Activated CD4-positive, alpha-beta T cell treated with anti-CD3 and anti-CD28 coated beads for 48 hours (primary cell): Measurements from ENCODE around the gene POP7.

ENCODE experiments used
- DNase-seq: peaks from one replicate; pipeline ENCODE4 v3.0.0-alpha.2; 2020

The POP7 gene

DNA sequence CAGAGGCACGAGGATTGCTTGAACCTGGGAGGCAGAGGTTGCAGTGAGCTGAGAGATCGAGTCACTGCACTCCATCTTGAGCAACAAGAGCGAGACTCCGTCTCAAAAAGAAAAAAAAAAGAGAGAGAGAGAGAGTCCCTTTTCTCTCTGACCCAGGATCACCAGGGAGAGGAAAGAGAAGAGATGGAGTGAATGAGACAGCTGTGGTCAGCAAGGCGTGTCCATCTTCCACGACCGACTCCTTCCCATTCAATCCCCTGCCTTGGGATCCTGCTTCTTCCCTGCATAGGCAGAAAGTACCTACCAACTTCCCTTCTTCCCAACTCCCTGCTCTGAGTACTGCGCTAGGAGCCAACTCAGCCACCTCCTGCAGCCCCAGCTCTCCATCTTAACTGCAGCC is 22.3 kb downstream of the POP7 start:
- DNase-seq, result no peak

DNA sequence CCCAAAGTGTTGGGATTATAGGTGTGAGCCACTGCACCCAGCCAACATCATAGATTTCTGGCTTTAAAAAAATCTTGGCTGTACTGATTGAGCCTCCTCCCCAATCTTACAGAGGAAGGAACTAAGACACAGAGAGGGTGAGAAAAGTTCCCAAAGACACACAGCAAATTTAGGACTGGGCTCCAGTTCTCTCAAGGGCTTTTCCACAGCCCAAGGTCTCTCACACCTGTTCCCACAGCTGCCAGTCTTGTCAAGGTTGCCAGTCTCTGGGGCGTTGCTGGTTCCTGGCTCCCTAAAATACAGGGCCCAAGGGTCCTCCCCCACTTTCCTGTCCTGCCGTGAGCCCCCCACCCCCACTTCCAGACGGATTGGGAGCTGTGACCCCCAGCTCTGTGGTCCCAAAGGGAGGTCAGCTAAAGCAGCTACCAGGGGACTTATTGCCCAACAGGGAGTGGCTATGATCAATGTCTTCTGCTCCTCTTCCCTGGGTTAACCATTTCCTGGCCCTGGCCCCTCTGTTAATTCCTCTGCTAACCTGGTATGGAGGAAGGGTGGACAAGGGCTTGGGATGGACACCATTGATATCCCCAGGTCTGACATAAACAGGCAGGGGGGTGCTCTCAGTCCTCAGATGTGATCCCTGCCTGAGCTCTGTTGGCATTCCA is 24.3 kb downstream of the POP7 start:
- DNase-seq, result no peak

DNA sequence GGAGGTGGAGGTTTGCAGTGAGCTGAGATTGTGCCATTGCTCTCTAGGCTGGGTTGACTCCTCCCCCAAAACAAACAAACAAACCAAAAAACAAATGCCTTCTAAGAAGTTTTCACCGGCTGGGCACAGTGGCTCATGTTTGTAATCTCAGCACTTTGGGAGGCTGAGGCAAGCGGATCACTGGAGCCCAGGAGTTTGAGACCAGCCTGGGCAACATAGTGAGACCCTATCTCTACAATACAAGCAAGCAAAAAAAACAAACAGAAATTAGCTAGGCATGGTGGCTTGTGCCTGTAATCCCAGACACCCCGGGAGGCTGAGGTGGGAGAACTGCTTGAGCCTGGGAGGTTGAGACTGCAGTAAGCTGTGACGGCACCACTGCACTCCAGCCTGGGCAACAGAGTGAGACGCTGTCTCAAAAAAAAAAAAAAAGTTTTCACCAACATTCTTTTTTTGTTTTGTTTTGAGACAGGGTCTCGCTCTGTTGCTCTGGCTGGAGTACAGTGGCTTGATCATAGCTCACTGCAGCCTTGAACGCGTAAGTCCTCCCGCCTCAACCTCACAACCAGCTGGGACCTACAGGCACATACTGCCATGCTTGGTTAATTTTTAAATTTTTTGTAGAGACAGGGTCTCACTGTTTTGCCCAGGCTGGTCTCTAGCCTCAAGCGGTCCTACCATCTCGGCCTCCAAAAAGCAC is 26.2 kb downstream of the POP7 start:
- no peak for DNase-seq

DNA sequence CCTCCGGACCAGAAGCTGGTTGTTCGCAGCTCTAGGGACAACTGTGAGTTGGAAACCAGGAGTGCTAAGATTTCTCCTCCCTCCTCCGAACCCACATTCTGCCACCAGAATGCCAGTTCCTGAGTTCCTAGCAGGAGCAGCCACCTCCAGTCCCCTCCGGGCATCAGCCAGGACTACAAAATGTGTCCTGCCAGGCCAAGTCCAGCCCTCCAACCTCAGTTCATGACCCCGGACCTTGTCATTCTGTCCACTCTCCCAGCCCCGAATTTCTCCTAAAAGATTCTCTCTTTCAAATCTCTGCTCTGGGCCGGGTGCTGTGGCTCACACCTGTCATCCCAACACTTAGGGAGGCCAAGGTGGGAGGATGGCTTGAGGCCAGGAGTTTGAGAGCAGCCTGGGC is 29.8 kb downstream of the POP7 start:
- no peak for DNase-seq

DNA sequence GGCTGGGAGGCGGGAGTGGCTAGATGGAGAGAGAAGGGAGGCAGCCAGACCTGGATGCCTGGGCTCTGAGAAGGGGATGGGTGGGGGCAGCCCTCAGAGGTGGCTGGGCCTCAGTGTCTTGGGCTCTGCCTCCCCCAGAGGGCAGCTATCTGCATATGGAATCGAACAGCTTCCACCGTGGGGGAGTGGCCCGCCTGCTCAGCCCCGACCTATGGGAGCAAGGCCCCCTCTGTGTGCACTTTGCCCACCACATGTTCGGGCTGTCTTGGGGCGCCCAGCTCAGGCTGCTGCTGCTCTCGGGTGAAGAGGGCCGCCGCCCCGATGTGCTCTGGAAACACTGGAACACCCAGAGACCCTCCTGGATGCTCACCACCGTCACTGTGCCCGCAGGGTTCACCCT is 30.8 kb downstream of the POP7 start:
- DNase-seq, result no peak

DNA sequence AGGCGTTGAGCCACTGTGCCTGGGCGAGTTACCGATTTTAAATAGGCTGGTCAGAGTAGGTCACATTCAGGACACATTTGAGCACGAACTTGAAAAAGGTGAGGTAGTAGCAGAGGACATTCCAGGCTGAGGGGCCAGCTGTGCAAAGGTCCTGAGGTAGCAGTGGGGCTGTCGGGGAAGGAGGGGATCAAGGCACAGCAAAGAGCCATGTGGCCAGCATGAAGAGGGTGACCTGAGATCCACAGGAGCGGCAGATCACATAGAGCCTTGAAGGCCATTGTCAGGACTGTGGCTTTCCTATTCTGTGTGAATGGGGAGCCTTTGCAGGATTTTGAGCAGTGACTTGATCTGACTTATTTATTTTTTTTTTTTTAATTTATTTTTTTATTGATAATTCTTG is 34.0 kb downstream of the POP7 start:
- DNase-seq, result no peak

DNA sequence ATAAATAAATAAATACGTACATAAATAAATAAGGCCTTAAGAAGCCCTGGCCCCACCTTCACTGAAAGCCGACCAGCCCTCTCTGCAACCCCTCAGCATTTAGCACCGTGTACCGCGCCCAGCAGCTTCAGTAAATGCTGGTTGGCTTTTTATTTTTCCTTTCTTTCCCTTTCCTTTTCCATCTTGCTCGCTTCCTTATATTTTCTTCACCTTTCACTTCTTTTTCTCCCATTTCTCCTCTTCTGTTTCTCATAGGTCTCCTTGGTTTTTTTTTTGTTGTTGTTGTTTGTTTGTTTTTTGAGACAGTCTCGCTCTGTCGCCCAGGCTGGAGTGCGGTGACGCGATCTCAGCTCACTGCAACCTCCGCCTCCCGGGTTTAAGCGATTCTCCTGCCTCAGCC is 38.7 kb downstream of the POP7 start:
- no peak for DNase-seq

DNA sequence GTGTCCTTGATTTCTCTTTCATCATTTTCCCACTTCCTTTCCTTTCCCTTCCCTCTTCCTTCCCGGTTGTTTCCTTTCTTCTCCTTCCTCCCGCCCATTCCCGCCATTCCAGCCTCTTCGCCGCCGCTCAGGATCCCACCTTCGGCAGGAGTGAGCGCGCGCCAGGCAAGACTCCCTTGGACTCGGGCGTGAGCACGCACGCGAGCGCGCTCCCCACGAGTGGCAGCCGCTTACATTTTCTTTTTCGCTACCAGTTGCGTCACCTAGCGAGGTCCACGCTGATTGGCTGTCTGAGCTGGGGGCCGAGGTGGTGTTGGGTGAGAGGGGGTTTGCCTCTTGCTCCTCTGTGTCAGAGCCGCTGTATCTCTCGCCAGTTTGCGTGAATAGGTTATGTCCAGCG is 39.3 kb downstream of the POP7 start:
- DNase-seq, result no peak

DNA sequence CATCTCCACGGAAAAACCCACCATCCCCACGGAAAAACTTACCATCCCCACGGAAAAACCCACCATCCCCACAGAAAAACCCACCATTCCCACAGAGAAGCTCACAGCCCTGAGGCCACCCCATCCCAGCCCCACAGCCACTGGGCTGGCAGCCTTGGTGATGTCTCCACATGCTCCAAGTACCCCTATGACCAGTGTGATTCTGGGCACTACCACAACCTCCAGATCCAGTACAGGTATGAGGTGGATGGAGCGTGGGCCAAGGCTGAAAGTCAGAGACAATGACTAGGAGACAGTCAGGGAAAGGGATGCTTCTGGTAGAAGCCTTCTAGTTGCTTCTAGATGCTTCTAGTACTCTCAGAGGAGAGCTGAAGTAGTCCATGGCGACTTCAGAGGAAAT is 47.1 kb downstream of the POP7 start:
- DNase-seq, result peak; percentile 22

DNA sequence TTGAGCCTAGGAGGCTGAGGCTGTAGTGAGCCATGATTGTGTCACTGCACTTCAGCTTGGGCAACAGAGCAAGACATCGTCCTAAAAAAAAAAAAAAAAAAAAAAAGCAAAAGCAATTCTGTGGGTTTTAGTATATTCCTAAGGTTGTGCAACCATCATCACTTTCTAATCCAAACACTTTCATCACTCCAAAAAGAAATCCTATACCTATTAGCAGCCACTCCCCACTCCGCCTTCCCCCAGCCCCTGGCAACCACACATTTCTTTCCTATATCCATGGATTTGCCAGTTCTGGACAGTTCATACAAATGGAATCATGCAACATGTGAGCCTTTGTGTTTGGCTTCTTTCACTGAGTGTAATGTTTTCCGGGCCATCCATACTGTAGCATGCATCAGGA is 47.8 kb downstream of the POP7 start:
- DNase-seq, result no peak
